ENCODE measurements around the gene GUCY2C.

GRCh38 chr12:14647028-14647750 lies 49.2 kb downstream of the GUCY2C start:
- TF ChIP-seq CEBPB (IDR thresholded peaks at IDR 0.05; ENCODE audit: borderline replicate concordance in 1 of 2, low read depth in 2 of 2, low read length in 2 of 2) (no peak), NFIC (IDR thresholded peaks at IDR 0.05; ENCODE audit: low read depth, low read length) (no peak), ESRRA (IDR thresholded peaks at IDR 0.05; ENCODE audit: low read length) (no peak), ETV6 (conservative IDR thresholded peaks at IDR 0.05 in 1 of 2, IDR thresholded peaks at IDR 0.05 in 1 of 2; ENCODE audit: borderline replicate concordance in 1 of 2, low read depth in 1 of 2) (no peak), REST (IDR thresholded peaks at IDR 0.05; ENCODE audit: low read depth, low read length) (no peak), CTCF (IDR thresholded peaks at IDR 0.05 in 2 of 3, conservative IDR thresholded peaks at IDR 0.05 in 1 of 3; ENCODE audit: control insufficient read depth in 2 of 3, extremely low read depth in 1 of 3, insufficient read depth in 1 of 3, low read depth in 3 of 3, low read length in 3 of 3) (no peak), ZNF274 (IDR thresholded peaks at IDR 0.05; ENCODE audit: insufficient read depth, insufficient read length) (no peak), MXI1 (IDR thresholded peaks at IDR 0.05; ENCODE audit: low read depth, low read length) (no peak), POLR2A (IDR thresholded peaks at IDR 0.05; ENCODE audit: low read depth, low read length) (no peak), YY1 (IDR thresholded peaks at IDR 0.05; ENCODE audit: low read depth, low read length) (no peak)

Measured in GM12878 (cell line).